Gastrocnemius medialis (tissue), 4 donors: Measurements from ENCODE around the gene HPCA. TPM values are rescaled to one million over a fixed set of nuclear protein-coding genes. Genes with fewer than 3 reads are reported as not detected.

Experiments
- ATAC-seq, 2 donors: fragments of 150-250 bp; one replicate each; pipeline ENCODE4 v1.9.1; 2016
- DNase-seq, 2 donors: peaks; one replicate each; pipeline ENCODE4 v3.0.0-alpha.2; 2019
- H3K27ac ChIP-seq, 4 donors: fragments of 200-600 bp; sonication (generic); 1 replicate in 1 of 4; 2 replicates in 3 of 4; pipeline ENCODE4 v1.5.1; 2016 to 2018; ENCODE audit warnings: mild to moderate bottlenecking in 2 of 4, moderate library complexity in 1 of 4
- H3K27me3 ChIP-seq, 3 donors: fragments of 200-600 bp; sonication (generic) in 2 of 3; 1 replicate in 1 of 3; 2 replicates in 2 of 3; pipeline versions ENCODE4 v1.5.1 to v1.6.0; 2016 to 2019; ENCODE audit warnings: mild to moderate bottlenecking in 1 of 3, moderate library complexity in 1 of 3
- H3K36me3 ChIP-seq, 2 donors: fragments of 200-600 bp; sonication (generic) in 1 of 2; one replicate each; pipeline ENCODE4 v1.5.1; 2017 to 2018
- H3K4me1 ChIP-seq, 2 donors: fragments of 200-600 bp; sonication (generic) in 1 of 2; one replicate each; pipeline ENCODE4 v1.5.1; 2016 to 2017; ENCODE audit warnings: mild to moderate bottlenecking in 2 of 2
- H3K4me3 ChIP-seq, 4 donors: fragments of 200-600 bp; sonication (generic) in 3 of 4; 1 replicate in 1 of 4; 2 replicates in 3 of 4; pipeline ENCODE4 v1.5.1; 2016 to 2019; ENCODE audit warnings: mild to moderate bottlenecking in 2 of 4
- H3K9me3 ChIP-seq, 3 donors: fragments of 200-600 bp; sonication (generic) in 2 of 3; 1 replicate in 1 of 3; 2 replicates in 2 of 3; pipeline ENCODE4 v1.5.1; 2016 to 2019
- POLR2A ChIP-seq, 2 donors: fragments of 450-650 bp; IDR thresholded peaks; one replicate each; pipeline ENCODE4 v1.6.1; 2017; ENCODE audit warnings: antibody characterized with exemption in 2 of 2, mild to moderate bottlenecking in 2 of 2, moderate library complexity in 2 of 2
- in situ Hi-C, 4 donors: fragments of 200-750 bp; cut with MboI; loops; one replicate each; pipeline versions ENCODE4 v1.15.0 to v1.8.0; 2017; ENCODE audit warnings: low sequenced_read_pairs in 4 of 4
- intact Hi-C: fragments of 100-400 bp; cut with DNase I; formaldehyde crosslinking; loops from one replicate; pipeline ENCODE4 v1.15.1; 2023; ENCODE audit warnings: low total_unique reads
- total RNA-seq, 4 donors: library from RNA; depleted of rRNA; stranded (reverse); fragments of >200 nt; gene quantifications; one replicate each; pipeline versions ENCODE4 v1.1.0 to v1.2.3, GENCODE V29; 2016
- TF ChIP-seq, protein P1 (sequence below), 5 experiments: fragments of 450-650 bp in 3 of 5; fragments of 200-600 bp in 2 of 5; sonication (generic) in 2 of 5; IDR thresholded peaks in 4 of 5; conservative IDR thresholded peaks in 1 of 5; 1 replicate in 4 of 5; 2 replicates in 1 of 5; pipeline ENCODE4 v1.5.1; 2016 to 2019; ENCODE audit warnings: antibody characterized with exemption in 5 of 5, mild to moderate bottlenecking in 3 of 5, moderate library complexity in 3 of 5

The HPCA gene
- total RNA-seq, 4 donors from 2014 or later: not detected

DNA sequence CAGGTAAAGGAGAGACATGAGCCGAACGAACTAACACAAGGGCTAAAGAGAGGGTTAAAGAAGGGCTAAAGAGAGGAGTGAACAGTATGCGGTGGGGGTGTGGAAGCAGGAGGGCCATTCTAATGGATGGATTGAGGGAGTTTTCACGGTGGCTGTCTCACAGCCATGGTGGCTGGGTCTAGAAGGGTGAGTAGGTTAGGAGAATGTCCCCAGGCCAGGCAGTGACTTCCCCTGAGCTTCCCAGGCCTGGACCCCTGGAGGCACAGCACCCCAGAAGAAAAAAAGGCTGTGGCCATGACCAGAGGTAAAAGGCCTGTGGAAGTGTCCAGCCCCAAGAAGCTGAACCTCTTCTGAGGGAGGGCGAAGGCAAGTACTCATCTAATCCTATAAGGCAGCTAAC, 19.1 kb upstream of the HPCA start:
- in situ Hi-C loops: no loop called here
- DNase-seq (no peak), ATAC-seq (no peak)
- no peaks in the 10 kb centered on the region for H3K36me3 ChIP-seq
- H3K27me3 ChIP-seq: no peaks in the 10 kb centered on the region
- no peaks in the 10 kb centered on the region for H3K9me3 ChIP-seq
- no peak for TF ChIP-seq POLR2A (IDR thresholded peaks at IDR 0.05)
- H3K4me1 ChIP-seq: peaks cover 43 to 45% of the 10 kb centered on the region in 2 donors
- peak overlapping the region in 1 of 4 donors; percentile 72 for H3K27ac ChIP-seq
- intact Hi-C loops: no loop called here
- H3K4me3 ChIP-seq: no peak overlapping the region

DNA sequence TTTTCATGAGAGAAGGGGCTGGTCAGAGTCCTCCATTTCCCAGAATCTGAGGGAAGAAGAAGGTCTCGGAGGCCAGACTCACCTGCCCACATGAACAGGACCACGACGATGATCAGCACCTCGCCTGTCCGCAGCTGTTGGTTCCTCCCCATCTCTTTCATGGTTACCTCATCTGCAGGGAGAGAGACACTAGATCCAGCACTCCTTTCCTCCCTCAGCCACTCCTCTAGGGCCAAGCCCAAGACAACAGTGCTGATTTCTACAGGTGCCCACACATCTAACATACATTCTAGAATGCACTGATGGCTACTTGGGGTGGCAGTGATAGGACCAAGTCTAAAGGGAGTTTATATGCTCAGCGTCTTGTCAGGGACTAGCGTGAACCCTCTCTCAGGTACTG, 18.6 kb upstream of the HPCA start:
- intact Hi-C loops (no loop called here), in situ Hi-C loops (no loop called here)
- no peak overlapping the region for H3K27ac ChIP-seq
- no peak overlapping the region for H3K4me3 ChIP-seq
- H3K4me1 ChIP-seq: peaks cover 41 to 48% of the 10 kb centered on the region in 2 donors
- H3K9me3 ChIP-seq: no peaks in the 10 kb centered on the region
- DNase-seq (no peak), ATAC-seq (no peak)
- no peaks in the 10 kb centered on the region for H3K27me3 ChIP-seq
- H3K36me3 ChIP-seq: no peaks in the 10 kb centered on the region
- TF ChIP-seq, protein P1, sequence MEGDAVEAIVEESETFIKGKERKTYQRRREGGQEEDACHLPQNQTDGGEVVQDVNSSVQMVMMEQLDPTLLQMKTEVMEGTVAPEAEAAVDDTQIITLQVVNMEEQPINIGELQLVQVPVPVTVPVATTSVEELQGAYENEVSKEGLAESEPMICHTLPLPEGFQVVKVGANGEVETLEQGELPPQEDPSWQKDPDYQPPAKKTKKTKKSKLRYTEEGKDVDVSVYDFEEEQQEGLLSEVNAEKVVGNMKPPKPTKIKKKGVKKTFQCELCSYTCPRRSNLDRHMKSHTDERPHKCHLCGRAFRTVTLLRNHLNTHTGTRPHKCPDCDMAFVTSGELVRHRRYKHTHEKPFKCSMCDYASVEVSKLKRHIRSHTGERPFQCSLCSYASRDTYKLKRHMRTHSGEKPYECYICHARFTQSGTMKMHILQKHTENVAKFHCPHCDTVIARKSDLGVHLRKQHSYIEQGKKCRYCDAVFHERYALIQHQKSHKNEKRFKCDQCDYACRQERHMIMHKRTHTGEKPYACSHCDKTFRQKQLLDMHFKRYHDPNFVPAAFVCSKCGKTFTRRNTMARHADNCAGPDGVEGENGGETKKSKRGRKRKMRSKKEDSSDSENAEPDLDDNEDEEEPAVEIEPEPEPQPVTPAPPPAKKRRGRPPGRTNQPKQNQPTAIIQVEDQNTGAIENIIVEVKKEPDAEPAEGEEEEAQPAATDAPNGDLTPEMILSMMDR (IDR thresholded peaks at IDR 0.05 in 4 of 5, conservative IDR thresholded peaks at IDR 0.05 in 1 of 5): no peak
- TF ChIP-seq POLR2A (IDR thresholded peaks at IDR 0.05): no peak

DNA sequence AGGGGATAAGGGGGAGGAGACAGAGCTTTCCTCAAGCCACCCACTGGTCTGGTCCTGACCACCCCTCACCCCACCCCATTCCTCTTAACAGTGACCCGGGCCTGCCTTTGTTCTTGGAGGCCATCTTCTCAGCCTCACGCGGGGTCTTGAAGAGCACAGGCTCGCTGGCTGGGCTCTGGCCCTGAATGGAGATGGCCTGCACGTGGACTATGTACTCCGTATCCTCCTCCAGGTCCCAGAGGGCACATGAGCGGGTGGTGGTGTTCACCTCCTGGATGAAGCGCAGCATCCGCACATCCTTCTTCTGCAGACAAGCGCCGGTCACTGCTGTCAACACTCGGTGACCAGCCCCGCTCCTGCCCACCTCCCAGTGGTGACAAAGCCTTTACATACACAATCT, 18.2 kb upstream of the HPCA start:
- no peaks in the 10 kb centered on the region for H3K27me3 ChIP-seq
- TF ChIP-seq, protein P1 (IDR thresholded peaks at IDR 0.05 in 4 of 5, conservative IDR thresholded peaks at IDR 0.05 in 1 of 5): no peak
- no peak for TF ChIP-seq POLR2A (IDR thresholded peaks at IDR 0.05)
- H3K27ac ChIP-seq: no peak overlapping the region
- DNase-seq: no peak
- no peak for ATAC-seq
- no peaks in the 10 kb centered on the region for H3K9me3 ChIP-seq
- intact Hi-C loops: no loop called here
- in situ Hi-C loops: no loop called here
- H3K36me3 ChIP-seq: no peaks in the 10 kb centered on the region
- H3K4me3 ChIP-seq: no peak overlapping the region
- H3K4me1 ChIP-seq: peaks cover 41 to 52% of the 10 kb centered on the region in 2 donors

DNA sequence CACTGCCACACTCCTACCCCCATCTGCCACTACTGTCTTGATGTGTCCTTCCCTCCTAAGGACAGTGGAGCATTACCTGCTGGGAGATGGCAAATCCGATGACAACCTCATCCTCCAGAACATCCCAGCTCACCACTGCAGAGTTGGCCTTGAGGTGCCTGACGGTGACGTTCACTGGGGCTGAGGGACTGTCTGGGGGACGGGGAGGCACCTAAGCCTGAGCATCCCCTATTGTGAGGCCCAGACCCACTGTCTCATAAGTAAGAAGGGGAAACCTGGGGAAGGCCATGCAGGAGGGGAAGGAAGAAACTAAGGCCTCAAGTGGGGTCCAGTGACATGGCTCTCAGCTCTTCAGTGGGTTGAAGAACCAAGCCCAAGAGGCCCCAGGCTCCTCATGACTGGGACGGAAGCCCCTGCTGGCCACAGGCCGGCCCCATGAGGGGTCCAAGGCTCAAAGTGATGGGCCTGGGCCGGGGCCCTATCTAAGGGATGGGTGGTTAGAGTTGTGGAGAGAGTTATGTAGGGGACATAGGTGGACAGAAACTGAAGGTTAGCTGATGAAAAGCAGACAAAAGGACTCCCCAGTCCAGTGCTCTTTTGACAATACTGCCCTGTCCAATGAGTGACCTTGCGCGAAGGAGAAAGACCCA, 17.4 kb upstream of the HPCA start:
- Histone ChIP-seq H3K36me3 (no peaks in the 10 kb centered on the region), H3K4me3 (no peak overlapping the region), H3K9me3 (no peaks in the 10 kb centered on the region), H3K27ac (peak overlapping the region in 2 of 4 donors; percentile 74 to 83), H3K27me3 (no peaks in the 10 kb centered on the region), H3K4me1 (peaks cover 33 to 52% of the 10 kb centered on the region in 2 donors)
- TF ChIP-seq, protein P1 (IDR thresholded peaks at IDR 0.05 in 4 of 5, conservative IDR thresholded peaks at IDR 0.05 in 1 of 5): no peak
- TF ChIP-seq POLR2A (IDR thresholded peaks at IDR 0.05): no peak
- DNase-seq (no peak), ATAC-seq (no peak)
- intact Hi-C loops: no loop called here
- in situ Hi-C loops: no loop called here

DNA sequence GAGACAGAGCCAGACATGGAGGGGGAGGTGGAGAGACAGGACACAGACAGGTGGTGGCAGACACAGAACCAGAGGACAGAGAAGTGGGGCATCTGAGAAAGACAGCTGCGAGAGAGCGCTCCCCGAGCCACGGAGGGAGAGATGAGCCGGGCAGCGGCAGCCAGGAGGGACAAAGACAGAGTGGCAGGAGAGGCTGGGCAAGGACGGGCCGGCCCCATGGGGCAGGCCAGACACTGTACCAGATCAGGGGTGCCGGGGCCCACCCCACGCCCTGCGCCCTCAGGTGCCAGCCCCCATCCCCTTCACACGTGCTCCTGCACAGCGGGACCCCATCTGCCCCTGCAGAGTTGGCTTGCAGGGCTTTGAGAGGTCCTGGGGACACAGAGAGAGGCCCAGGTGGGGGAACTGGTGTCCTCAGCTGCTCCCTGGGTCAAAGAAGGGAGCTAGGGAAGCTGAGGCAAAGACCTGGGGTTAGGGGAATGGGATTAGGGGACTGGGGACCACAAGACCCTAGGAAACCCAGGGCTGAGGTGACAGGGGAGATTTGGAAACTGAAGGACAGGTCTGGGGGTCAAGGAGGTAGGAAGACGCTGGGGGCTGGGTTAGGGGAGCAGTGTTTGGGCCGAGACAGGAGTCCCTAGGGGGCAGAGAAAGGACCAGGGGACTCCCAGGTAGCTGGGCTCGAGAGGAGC, 16.2 kb upstream of the HPCA start:
- peak overlapping the region; percentile 15 to 55 (median 49) for H3K4me3 ChIP-seq
- intact Hi-C loops (no loop called here), in situ Hi-C loops (no loop called here)
- TF ChIP-seq POLR2A (IDR thresholded peaks at IDR 0.05): no peak
- TF ChIP-seq, protein P1 (IDR thresholded peaks at IDR 0.05 in 4 of 5, conservative IDR thresholded peaks at IDR 0.05 in 1 of 5): no peak
- DNase-seq (peak in 1 of 2 donors; percentile 11), ATAC-seq (peak; percentile 14 to 32)
- no peaks in the 10 kb centered on the region for H3K36me3 ChIP-seq
- no peaks in the 10 kb centered on the region for H3K27me3 ChIP-seq
- peaks cover 22 to 42% of the 10 kb centered on the region in 2 donors for H3K4me1 ChIP-seq
- peak overlapping the region; percentile 46 to 83 (median 70) for H3K27ac ChIP-seq
- H3K9me3 ChIP-seq: no peaks in the 10 kb centered on the region
